ENCODE measurements around the gene MYL5.

DNA sequence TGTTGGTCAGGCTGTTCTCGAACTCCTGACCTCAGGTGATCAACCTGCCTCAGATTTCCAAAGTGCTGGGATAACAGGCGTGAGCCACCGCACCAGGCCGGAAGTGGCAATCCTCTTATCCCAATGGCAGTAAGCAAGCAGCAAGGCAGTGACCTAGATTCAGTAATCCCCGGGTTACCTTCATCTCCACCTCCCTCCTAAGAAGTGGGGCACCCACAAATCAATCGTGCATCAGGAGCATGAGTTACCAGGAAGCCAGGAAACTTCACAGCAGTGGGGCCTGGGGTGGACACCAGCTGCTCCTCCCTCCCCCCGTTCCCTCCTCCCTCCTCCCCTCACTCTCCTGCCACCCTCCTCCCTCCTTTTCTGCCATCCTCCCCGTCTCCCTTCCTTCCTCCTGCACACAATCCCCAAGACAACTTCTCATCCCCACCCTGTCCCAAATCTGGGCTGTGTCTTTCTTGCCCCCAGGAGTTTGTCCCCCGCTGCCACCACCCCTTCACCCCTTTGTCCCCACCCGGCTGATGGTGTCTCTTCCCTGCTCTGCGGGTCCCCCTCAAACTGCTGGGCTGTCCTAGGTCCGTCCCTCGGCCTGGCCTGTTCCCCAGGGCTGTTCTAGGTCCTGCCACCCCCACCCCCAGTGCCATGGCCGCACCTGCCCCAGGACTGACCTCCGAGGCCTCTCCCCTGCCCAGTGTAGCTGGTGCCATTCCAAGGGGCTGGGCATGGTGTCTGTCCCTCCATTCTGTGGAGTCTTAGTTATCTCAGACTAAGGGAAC, 46.8 kb upstream of the MYL5 start:
- TF ChIP-seq RNF2 (IDR thresholded peaks at IDR 0.05; ENCODE audit: borderline replicate concordance, low read depth) (no peak), POLR2A (IDR thresholded peaks at IDR 0.05; ENCODE audit: low read length) (no peak), NPAS2 (CRISPR knock-in tag; IDR thresholded peaks at IDR 0.05; ENCODE audit: borderline replicate concordance) (no peak), CEBPB (IDR thresholded peaks at IDR 0.05) (no peak), RFX5 (IDR thresholded peaks at IDR 0.05) (no peak), CBX2 (IDR thresholded peaks at IDR 0.05; ENCODE audit: borderline replicate concordance, low read depth) (no peak), FOSL2 (IDR thresholded peaks at IDR 0.05) (no peak), FOSL2 (CRISPR knock-in tag; IDR thresholded peaks at IDR 0.05) (no peak), MAZ (IDR thresholded peaks at IDR 0.05; ENCODE audit: borderline replicate concordance, low read depth, low read length) (no peak)
- TF ChIP-seq, protein P1, sequence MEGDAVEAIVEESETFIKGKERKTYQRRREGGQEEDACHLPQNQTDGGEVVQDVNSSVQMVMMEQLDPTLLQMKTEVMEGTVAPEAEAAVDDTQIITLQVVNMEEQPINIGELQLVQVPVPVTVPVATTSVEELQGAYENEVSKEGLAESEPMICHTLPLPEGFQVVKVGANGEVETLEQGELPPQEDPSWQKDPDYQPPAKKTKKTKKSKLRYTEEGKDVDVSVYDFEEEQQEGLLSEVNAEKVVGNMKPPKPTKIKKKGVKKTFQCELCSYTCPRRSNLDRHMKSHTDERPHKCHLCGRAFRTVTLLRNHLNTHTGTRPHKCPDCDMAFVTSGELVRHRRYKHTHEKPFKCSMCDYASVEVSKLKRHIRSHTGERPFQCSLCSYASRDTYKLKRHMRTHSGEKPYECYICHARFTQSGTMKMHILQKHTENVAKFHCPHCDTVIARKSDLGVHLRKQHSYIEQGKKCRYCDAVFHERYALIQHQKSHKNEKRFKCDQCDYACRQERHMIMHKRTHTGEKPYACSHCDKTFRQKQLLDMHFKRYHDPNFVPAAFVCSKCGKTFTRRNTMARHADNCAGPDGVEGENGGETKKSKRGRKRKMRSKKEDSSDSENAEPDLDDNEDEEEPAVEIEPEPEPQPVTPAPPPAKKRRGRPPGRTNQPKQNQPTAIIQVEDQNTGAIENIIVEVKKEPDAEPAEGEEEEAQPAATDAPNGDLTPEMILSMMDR (IDR thresholded peaks at IDR 0.05): no peak
- TF ChIP-seq, protein P2, sequence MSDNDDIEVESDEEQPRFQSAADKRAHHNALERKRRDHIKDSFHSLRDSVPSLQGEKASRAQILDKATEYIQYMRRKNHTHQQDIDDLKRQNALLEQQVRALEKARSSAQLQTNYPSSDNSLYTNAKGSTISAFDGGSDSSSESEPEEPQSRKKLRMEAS (IDR thresholded peaks at IDR 0.05): no peak
- TF ChIP-seq, protein P3, sequence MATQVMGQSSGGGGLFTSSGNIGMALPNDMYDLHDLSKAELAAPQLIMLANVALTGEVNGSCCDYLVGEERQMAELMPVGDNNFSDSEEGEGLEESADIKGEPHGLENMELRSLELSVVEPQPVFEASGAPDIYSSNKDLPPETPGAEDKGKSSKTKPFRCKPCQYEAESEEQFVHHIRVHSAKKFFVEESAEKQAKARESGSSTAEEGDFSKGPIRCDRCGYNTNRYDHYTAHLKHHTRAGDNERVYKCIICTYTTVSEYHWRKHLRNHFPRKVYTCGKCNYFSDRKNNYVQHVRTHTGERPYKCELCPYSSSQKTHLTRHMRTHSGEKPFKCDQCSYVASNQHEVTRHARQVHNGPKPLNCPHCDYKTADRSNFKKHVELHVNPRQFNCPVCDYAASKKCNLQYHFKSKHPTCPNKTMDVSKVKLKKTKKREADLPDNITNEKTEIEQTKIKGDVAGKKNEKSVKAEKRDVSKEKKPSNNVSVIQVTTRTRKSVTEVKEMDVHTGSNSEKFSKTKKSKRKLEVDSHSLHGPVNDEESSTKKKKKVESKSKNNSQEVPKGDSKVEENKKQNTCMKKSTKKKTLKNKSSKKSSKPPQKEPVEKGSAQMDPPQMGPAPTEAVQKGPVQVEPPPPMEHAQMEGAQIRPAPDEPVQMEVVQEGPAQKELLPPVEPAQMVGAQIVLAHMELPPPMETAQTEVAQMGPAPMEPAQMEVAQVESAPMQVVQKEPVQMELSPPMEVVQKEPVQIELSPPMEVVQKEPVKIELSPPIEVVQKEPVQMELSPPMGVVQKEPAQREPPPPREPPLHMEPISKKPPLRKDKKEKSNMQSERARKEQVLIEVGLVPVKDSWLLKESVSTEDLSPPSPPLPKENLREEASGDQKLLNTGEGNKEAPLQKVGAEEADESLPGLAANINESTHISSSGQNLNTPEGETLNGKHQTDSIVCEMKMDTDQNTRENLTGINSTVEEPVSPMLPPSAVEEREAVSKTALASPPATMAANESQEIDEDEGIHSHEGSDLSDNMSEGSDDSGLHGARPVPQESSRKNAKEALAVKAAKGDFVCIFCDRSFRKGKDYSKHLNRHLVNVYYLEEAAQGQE (IDR thresholded peaks at IDR 0.05): no peak
- TF ChIP-seq, protein P4, sequence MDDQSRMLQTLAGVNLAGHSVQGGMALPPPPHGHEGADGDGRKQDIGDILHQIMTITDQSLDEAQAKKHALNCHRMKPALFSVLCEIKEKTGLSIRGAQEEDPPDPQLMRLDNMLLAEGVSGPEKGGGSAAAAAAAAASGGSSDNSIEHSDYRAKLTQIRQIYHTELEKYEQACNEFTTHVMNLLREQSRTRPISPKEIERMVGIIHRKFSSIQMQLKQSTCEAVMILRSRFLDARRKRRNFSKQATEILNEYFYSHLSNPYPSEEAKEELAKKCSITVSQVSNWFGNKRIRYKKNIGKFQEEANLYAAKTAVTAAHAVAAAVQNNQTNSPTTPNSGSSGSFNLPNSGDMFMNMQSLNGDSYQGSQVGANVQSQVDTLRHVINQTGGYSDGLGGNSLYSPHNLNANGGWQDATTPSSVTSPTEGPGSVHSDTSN (IDR thresholded peaks at IDR 0.05): no peak
- TF ChIP-seq, protein P5, sequence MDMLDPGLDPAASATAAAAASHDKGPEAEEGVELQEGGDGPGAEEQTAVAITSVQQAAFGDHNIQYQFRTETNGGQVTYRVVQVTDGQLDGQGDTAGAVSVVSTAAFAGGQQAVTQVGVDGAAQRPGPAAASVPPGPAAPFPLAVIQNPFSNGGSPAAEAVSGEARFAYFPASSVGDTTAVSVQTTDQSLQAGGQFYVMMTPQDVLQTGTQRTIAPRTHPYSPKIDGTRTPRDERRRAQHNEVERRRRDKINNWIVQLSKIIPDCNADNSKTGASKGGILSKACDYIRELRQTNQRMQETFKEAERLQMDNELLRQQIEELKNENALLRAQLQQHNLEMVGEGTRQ (IDR thresholded peaks at IDR 0.05): no peak
